HCT116 (cell line): Measurements from ENCODE around the gene DYNLRB2.

Source experiments
- CEBPB ChIP-seq: IDR thresholded peaks from 2 replicates; pipeline ENCODE4 v1.6.1; 2012; ENCODE audit warnings: low read depth
- CTCF ChIP-seq, 3 experiments: fragments of 200-600 bp in 1 of 3; sonication (generic) in 1 of 3; IDR thresholded peaks in 2 of 3; conservative IDR thresholded peaks in 1 of 3; 2 replicates each; pipeline ENCODE4 v1.5.1; 2012 to 2017; ENCODE audit warnings: low read depth in 2 of 3, low read length in 2 of 3, antibody characterized with exemption in 1 of 3, borderline replicate concordance in 1 of 3, control low read depth in 1 of 3, mild to moderate bottlenecking in 1 of 3, mixed read lengths in 1 of 3, mixed run types in 1 of 3, moderate library complexity in 1 of 3; ENCODE audit not compliant: insufficient read depth in 1 of 3
- EGR1 ChIP-seq: IDR thresholded peaks from 2 replicates; pipeline ENCODE4 v1.6.1; 2012; ENCODE audit warnings: low read depth
- EZH2 ChIP-seq: fragments of 200-600 bp; sonication (generic); IDR thresholded peaks from 2 replicates; pipeline ENCODE4 v1.6.1; 2017; ENCODE audit warnings: antibody characterized with exemption, mixed run types
- EZH2phosphoT487 ChIP-seq: fragments of 200-600 bp; IDR thresholded peaks from 2 replicates; pipeline ENCODE4 v1.6.1; 2018; ENCODE audit warnings: antibody characterized with exemption, borderline replicate concordance
- POLR2A ChIP-seq: IDR thresholded peaks from 2 replicates; pipeline ENCODE4 v1.7.0; 2011; ENCODE audit warnings: borderline replicate concordance; ENCODE audit not compliant: insufficient read depth, insufficient read length; ENCODE audit errors: extremely low read depth
- POLR2AphosphoS5 ChIP-seq: IDR thresholded peaks from 2 replicates; pipeline ENCODE4 v1.6.1; 2011; ENCODE audit warnings: mild to moderate bottlenecking, low read depth, low read length, moderate library complexity
- RAD21 ChIP-seq: IDR thresholded peaks from 2 replicates; pipeline ENCODE4 v1.6.1; 2012; ENCODE audit warnings: low read depth, mild to moderate bottlenecking
- SIN3A ChIP-seq: IDR thresholded peaks from 2 replicates; pipeline ENCODE4 v1.6.1; 2012; ENCODE audit warnings: low read depth
- SP1 ChIP-seq: IDR thresholded peaks from 2 replicates; pipeline ENCODE4 v1.6.1; 2012; ENCODE audit warnings: low read depth
- ZBTB33 ChIP-seq: IDR thresholded peaks from 2 replicates; pipeline ENCODE4 v1.6.1; 2011; ENCODE audit warnings: mild to moderate bottlenecking, low read length, moderate library complexity; ENCODE audit not compliant: insufficient replicate concordance; ENCODE audit errors: extremely low read depth
- ZNF274 ChIP-seq: fragments of 200-500 bp; sonication (Bioruptor generic); IDR thresholded peaks from 2 replicates; pipeline ENCODE4 v1.6.1; 2014; ENCODE audit warnings: mild to moderate bottlenecking, low read depth, low read length, inconsistent platforms
- TF ChIP-seq, protein P1 (sequence below): IDR thresholded peaks from 2 replicates; pipeline ENCODE4 v1.6.1; 2012

- TF ChIP-seq ZNF274 (no peak), POLR2AphosphoS5 (no peak), CEBPB (no peak), SP1 (no peak), RAD21 (no peak), CTCF (IDR thresholded peaks at IDR 0.05 in 2 of 3, conservative IDR thresholded peaks at IDR 0.05 in 1 of 3; ENCODE audit: borderline replicate concordance in 1 of 3, insufficient read depth in 1 of 3, low read depth in 2 of 3, low read length in 2 of 3) (no peak), EZH2 (no peak), POLR2A (no peak), EGR1 (no peak), SIN3A (no peak), ZBTB33 (no peak), EZH2phosphoT487 (no peak)
- TF ChIP-seq, protein P1, sequence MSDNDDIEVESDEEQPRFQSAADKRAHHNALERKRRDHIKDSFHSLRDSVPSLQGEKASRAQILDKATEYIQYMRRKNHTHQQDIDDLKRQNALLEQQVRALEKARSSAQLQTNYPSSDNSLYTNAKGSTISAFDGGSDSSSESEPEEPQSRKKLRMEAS = no peak
Measured at GRCh38 chr16:80577485-80578280, 36.9 kb downstream of the DYNLRB2 start.
